Stimulated activated CD8-positive, alpha-beta memory T cell treated with anti-CD3 and anti-CD28 coated beads, Interleukin-15, amount 100 ng/mL, for 48 hours (primary cell): ENCODE data around the gene UMAD1.

Experiments used
- DNase-seq, 2 donors: peaks; one replicate each; pipeline ENCODE4 v3.0.0-alpha.2; 2020; ENCODE audit warnings: low read depth in 2 of 2

UMAD1 gene

GRCh38 chr7:7764520-7765396, 124.2 kb downstream of the UMAD1 start:
- DNase-seq: no peak

- no peak for DNase-seq
Measured at GRCh38 chr7:7765422-7765821, 124.9 kb downstream of the UMAD1 start.

- no peak for DNase-seq
Measured at GRCh38 chr7:7766671-7767070, 126.1 kb downstream of the UMAD1 start.

GRCh38 chr7:7768977-7769709, 128.6 kb downstream of the UMAD1 start:
- no peak for DNase-seq

GRCh38 chr7:7769710-7770627, 129.4 kb downstream of the UMAD1 start:
- no peak for DNase-seq

- DNase-seq: no peak
Measured at GRCh38 chr7:7771452-7771851, 130.9 kb downstream of the UMAD1 start.

GRCh38 chr7:7772397-7772821, 131.9 kb downstream of the UMAD1 start:
- no peak for DNase-seq

GRCh38 chr7:7773334-7774309, 133.1 kb downstream of the UMAD1 start:
- no peak for DNase-seq

- DNase-seq: no peak
Measured at GRCh38 chr7:7779888-7780287, 139.3 kb downstream of the UMAD1 start.

- DNase-seq: no peak
Measured at GRCh38 chr7:7783001-7783400, 142.4 kb downstream of the UMAD1 start.

GRCh38 chr7:7785344-7785973, 144.9 kb downstream of the UMAD1 start:
- no peak for DNase-seq

- DNase-seq: no peak
Measured at GRCh38 chr7:7786595-7786994, 146.0 kb downstream of the UMAD1 start.

GRCh38 chr7:7789551-7789988, 149.0 kb downstream of the UMAD1 start:
- DNase-seq: no peak

- no peak for DNase-seq
Measured at GRCh38 chr7:7790041-7790741, 149.6 kb downstream of the UMAD1 start.

- DNase-seq: no peak
Measured at GRCh38 chr7:7791523-7791922, 151.0 kb downstream of the UMAD1 start.

GRCh38 chr7:7792056-7792455, 151.5 kb downstream of the UMAD1 start:
- DNase-seq: no peak

GRCh38 chr7:7793249-7793648, 152.7 kb downstream of the UMAD1 start:
- no peak for DNase-seq

- DNase-seq: no peak
Measured at GRCh38 chr7:7793921-7794320, 153.4 kb downstream of the UMAD1 start.

- no peak for DNase-seq
Measured at GRCh38 chr7:7795203-7795602, 154.7 kb downstream of the UMAD1 start.
